ENCODE measurements around the gene LAIR2.

DNA sequence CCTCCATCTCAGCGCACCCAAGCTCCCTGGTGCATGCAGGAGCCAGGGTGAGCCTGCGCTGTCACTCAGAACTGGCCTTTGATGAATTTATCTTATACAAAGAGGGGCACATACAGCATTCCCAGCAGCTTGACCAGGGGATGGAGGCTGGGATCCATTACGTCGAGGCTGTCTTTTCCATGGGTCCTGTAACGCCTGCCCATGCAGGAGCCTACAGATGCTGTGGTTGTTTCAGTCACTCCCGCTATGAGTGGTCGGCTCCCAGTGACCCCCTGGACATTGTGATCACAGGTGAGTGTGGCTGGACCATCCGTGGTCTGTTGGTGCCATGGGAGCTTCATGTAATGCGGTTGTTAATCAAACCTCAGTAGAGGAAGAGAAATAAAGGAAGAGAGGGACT, 33.0 kb downstream of the LAIR2 start:
- TF ChIP-seq POLR2AphosphoS5 (IDR thresholded peaks at IDR 0.05; ENCODE audit: borderline replicate concordance, low read depth, low read length), result no peak
- no peak for TF ChIP-seq FOXP2 (optimal IDR thresholded peaks at IDR 0.05; ENCODE audit: control extremely low read depth, extremely low read length, insufficient read depth)

Data from SK-N-MC (cell line).